ENCODE data around the gene DDC. TPM values are rescaled to one million over a fixed set of nuclear protein-coding genes. Genes with fewer than 3 reads are reported as not detected.
"Not testable (repeated sequence)": the region's sequence is repeated elsewhere in the genome, so short reads cannot be mapped to it uniquely, and the experiment has no call there.

DDC gene
- total RNA-seq, 3 donors from 2014 or later (not counting 1 experiment from before 2014, with no cell fraction given), result not detected

GRCh38 chr7:50530766-50531165 is 34.4 kb downstream of the DDC start:
- H3K27me3 Mint-ChIP-seq (ENCODE audit: low read depth in 2 of 2), result peaks cover 3 to 7% of the 10 kb centered on the region in 2 donors
- Histone ChIP-seq H3K4me3 (ENCODE audit: low read length) (no peak overlapping the region), H3K27ac (ENCODE audit: low read length) (no peak overlapping the region), H3K36me3 (ENCODE audit: control insufficient read depth, insufficient read depth, low read length) (no peaks in the 10 kb centered on the region), H3K4me1 (ENCODE audit: control insufficient read depth, insufficient read depth, low read length) (no peaks in the 10 kb centered on the region), H3K27me3 (ENCODE audit: control insufficient read depth, insufficient read depth, low read length) (no peaks in the 10 kb centered on the region), H3K9me3 (ENCODE audit: control insufficient read depth, insufficient read depth, low read length) (no peaks in the 10 kb centered on the region)
- H3K9me3 Mint-ChIP-seq, result no peaks in the 10 kb centered on the region
- no peaks in the 10 kb centered on the region for H3K36me3 Mint-ChIP-seq
- H3K27ac Mint-ChIP-seq, result no peak overlapping the region
- no peak for ATAC-seq
- no peak for TF ChIP-seq CTCF (IDR thresholded peaks at IDR 0.05)
- intact Hi-C loops (cut with micrococcal nuclease), result no loop called here
- H3K4me3 Mint-ChIP-seq, result no peak overlapping the region
- H3K4me1 Mint-ChIP-seq, result no peaks in the 10 kb centered on the region
- WGBS (ENCODE audit: insufficient coverage), result 80% methylated on average over 1 of the region's 1 CpG
- no peak for DNase-seq

GRCh38 chr7:50529093-50529862 is 35.9 kb downstream of the DDC start:
- peaks cover 6 to 12% of the 10 kb centered on the region in 2 donors for H3K27me3 Mint-ChIP-seq (ENCODE audit: low read depth in 2 of 2)
- no peaks in the 10 kb centered on the region for H3K36me3 ChIP-seq (ENCODE audit: control insufficient read depth, insufficient read depth, low read length)
- H3K27ac Mint-ChIP-seq, result no peak overlapping the region
- intact Hi-C loops (cut with micrococcal nuclease), result no loop called here
- no peak for DNase-seq
- H3K27me3 ChIP-seq (ENCODE audit: control insufficient read depth, insufficient read depth, low read length), result no peaks in the 10 kb centered on the region
- TF ChIP-seq CTCF (IDR thresholded peaks at IDR 0.05), result no peak
- H3K4me1 ChIP-seq (ENCODE audit: control insufficient read depth, insufficient read depth, low read length), result no peaks in the 10 kb centered on the region
- H3K4me3 Mint-ChIP-seq, result no peak overlapping the region
- H3K4me3 ChIP-seq (ENCODE audit: low read length), result no peak overlapping the region
- H3K27ac ChIP-seq (ENCODE audit: low read length), result no peak overlapping the region
- H3K9me3 Mint-ChIP-seq, result no peaks in the 10 kb centered on the region
- H3K9me3 ChIP-seq (ENCODE audit: control insufficient read depth, insufficient read depth, low read length), result no peaks in the 10 kb centered on the region
- 87% methylated on average over 15 of the region's 15 CpGs for WGBS (ENCODE audit: insufficient coverage)
- H3K36me3 Mint-ChIP-seq, result no peaks in the 10 kb centered on the region
- no peaks in the 10 kb centered on the region for H3K4me1 Mint-ChIP-seq
- no peak for ATAC-seq

- Mint-ChIP-seq H3K9me3 (no peaks in the 10 kb centered on the region), H3K4me3 (no peak overlapping the region), H3K27me3 (ENCODE audit: low read depth in 2 of 2) (peaks cover 9 to 12% of the 10 kb centered on the region in 2 donors), H3K4me1 (no peaks in the 10 kb centered on the region), H3K36me3 (no peaks in the 10 kb centered on the region), H3K27ac (no peak overlapping the region)
- intact Hi-C loops (cut with micrococcal nuclease), result no loop called here
- DNase-seq (no peak), ATAC-seq (no peak)
- H3K9me3 ChIP-seq (ENCODE audit: control insufficient read depth, insufficient read depth, low read length), result no peaks in the 10 kb centered on the region
- no peak overlapping the region for H3K27ac ChIP-seq (ENCODE audit: low read length)
- no peaks in the 10 kb centered on the region for H3K4me1 ChIP-seq (ENCODE audit: control insufficient read depth, insufficient read depth, low read length)
- no peak for TF ChIP-seq CTCF (IDR thresholded peaks at IDR 0.05)
- no peak overlapping the region for H3K4me3 ChIP-seq (ENCODE audit: low read length)
- H3K27me3 ChIP-seq (ENCODE audit: control insufficient read depth, insufficient read depth, low read length), result no peaks in the 10 kb centered on the region
- 82% methylated on average over 11 of the region's 11 CpGs for WGBS (ENCODE audit: insufficient coverage)
- H3K36me3 ChIP-seq (ENCODE audit: control insufficient read depth, insufficient read depth, low read length), result no peaks in the 10 kb centered on the region
Measured at GRCh38 chr7:50528266-50529092, 36.7 kb downstream of the DDC start.

GRCh38 chr7:50519350-50519749 is 45.9 kb downstream of the DDC start:
- H3K27ac ChIP-seq (ENCODE audit: low read length); H3K4me1 ChIP-seq (ENCODE audit: control insufficient read depth, insufficient read depth, low read length); H3K4me3 ChIP-seq (ENCODE audit: low read length); H3K36me3 ChIP-seq (ENCODE audit: control insufficient read depth, insufficient read depth, low read length); ATAC-seq; intact Hi-C loops (cut with micrococcal nuclease); H3K27me3 ChIP-seq (ENCODE audit: control insufficient read depth, insufficient read depth, low read length); DNase-seq; H3K27ac Mint-ChIP-seq; H3K9me3 ChIP-seq (ENCODE audit: control insufficient read depth, insufficient read depth, low read length); H3K4me1 Mint-ChIP-seq; H3K36me3 Mint-ChIP-seq; H3K4me3 Mint-ChIP-seq; H3K9me3 Mint-ChIP-seq: not testable (repeated sequence)
- peaks cover 13 to 70% of the 10 kb centered on the region in 2 donors for H3K27me3 Mint-ChIP-seq (ENCODE audit: low read depth in 2 of 2)
- 93% methylated on average over 1 of the region's 3 CpGs for WGBS (ENCODE audit: insufficient coverage)
